Right renal cortex interstitium (tissue), 3 donors: ENCODE measurements around the gene SLC7A14. TPM values are rescaled to one million over a fixed set of nuclear protein-coding genes. Genes with fewer than 3 reads are reported as not detected.

Source experiments
- DNase-seq, 3 donors: peaks; one replicate each; pipeline ENCODE4 v3.0.0-alpha.2; 2013; ENCODE audit warnings: low read depth in 3 of 3, low spot score in 2 of 3
- polyA plus RNA-seq, 3 donors: library from polyadenylated mRNA; unstranded; fragments of 120-200 nt; gene quantifications; one replicate each; pipeline ENCODE4 v1.2.1, GENCODE V29; 2013; ENCODE audit not compliant: insufficient read length in 3 of 3

The SLC7A14 gene
- polyA plus RNA-seq, result 1 to 10 TPM; 1.2 to 2.3 (median 1.6) TPM

- DNase-seq, result no peak
Observed at GRCh38 chr3:170585937-170586310, at the start of gene SLC7A14. TSS of gene SLC7A14 (minus strand) at chr3:170586075. CDS start at chr3:170526936, 59,139 bp downstream.

DNA sequence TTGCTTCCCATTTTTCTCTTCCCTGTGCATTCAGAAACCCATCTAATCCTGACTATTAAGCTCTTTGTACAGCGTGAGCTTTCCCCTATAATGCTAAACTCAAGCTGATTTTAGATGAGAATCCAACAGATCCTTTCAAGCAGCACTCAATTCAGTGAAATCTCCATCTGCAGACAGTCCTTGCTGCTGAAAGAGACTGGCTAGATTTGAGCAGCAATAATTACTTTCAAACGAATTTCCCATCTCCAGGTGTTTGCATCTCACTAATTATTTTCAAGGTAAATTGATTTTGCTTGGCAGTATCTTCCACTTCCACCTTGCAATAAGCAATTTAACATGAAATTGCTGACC, 49.5 kb upstream of the SLC7A14 start:
- no peak for DNase-seq

DNA sequence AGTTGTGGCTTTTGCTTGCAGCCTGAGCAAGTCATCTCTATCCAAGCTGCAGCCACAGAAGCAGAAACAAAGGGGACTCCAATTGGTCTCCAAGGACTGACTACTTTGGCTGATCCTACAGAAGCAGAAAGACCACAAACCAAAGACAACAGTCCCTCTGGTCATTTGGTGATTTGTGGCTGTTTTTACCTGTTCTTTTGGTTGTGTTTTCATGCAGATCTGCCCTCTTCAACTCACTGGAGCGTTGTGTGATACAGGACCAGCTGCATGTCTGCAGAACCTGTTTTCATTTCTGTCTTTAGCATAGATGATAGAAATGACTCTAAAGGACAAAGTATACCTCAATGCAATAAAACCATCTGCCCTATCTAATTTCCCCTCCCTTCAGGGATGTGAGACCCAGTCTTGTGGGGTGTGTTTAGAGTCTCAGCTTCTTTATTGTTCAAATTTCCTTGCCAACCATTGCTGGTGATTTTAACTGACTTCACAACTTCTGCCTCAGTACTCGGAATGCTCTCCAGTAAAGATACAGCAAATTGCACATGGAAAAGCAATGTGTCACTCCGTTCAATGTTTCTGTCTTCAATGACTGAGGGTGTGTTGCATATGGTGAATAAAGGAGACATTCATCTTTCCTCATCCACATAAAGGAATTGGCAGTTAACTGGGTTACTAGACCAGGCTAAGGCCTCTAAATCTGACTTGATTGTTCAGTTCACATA, 48.9 kb upstream of the SLC7A14 start:
- no peak for DNase-seq

DNA sequence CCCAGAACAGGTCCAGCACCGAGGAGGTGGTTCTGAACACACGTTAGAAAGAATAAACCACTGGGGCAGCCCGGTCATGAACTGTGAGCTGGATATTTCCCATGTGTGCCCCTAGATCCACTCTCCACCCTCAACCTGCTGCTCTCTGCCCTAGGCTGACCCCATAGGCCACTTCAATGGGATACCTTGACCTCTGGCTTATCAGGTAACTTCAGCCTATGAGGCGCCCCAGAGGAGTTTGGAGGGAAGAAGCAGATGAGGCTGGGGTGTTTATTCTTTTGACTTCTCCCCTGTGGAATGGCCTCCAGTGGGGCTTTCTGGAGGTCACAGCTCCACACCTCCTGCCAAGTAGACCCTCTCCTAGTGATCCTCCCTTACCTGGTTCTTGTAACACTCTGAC, 47.7 kb upstream of the SLC7A14 start:
- DNase-seq, result no peak

DNA sequence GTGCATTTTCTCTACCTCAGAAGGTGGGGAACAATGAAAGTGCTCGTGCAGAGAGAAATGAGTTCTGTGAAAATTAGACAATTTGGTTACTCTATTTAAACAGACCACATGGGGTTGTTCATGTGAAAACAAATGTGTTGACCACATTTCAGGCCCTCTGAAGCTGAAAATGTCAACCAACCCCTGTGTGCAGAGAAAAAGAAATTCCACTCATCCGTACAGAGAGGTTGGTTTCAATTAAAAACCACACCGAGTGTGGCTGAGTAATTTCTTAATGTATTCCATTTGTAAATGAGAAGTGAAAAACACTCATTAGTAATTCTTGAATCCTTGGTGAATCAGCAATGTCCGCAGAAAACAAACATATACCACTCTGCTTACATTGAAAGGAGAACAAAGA, 46.9 kb upstream of the SLC7A14 start:
- no peak for DNase-seq

DNA sequence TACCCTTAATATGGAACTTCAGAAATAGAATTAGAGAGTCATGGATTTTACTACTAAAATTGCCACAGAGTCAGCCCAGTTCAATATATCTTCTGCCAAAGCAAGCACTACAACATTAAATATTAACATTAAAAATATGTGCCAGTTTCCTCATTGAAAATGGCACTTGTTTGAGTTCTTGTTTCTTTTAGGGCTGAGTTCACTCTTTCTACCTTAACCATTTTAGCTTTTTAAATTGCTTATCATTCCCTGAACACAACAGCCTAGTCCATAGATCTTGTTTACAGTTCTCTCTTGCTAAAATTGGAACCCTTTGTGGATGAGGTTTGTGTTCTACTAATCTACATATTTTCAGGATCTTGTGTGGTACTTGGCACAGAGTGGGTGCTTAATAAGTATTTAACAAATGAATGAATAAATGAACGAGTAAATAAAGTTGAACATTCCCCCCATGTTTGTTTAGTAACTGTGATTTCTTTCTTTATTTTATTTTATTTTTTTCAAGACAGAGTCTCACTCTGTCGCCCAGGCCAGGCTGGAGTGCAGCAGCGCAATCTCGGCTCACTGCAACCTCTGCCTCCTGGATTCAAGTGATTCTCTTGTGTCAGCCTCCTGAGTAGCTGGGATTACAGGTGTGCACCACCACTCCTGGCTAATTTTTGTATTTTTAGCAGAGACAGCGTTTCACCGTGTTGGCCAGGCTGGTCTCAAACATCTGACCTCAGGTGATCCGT, 46.0 kb upstream of the SLC7A14 start:
- DNase-seq, result no peak

DNA sequence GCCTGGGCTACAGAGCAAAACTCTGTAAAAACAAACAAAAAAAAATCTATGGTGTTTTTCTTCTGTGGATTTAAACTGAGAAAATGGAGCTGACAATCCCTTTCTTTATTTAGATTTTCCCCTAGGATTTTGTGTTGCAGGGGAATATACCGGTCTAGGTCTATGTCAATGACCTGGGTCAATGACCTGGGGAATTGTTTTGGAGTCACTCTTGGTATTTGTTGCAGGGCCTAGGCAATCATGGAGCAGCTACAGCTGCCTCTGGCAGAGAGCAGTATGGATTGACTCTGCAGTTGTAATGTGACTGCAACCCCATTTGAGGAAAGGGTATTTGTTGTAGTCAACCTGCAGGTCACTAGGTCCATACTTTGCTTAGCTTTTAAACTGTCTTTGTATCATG, 37.6 kb upstream of the SLC7A14 start:
- DNase-seq, result no peak

DNA sequence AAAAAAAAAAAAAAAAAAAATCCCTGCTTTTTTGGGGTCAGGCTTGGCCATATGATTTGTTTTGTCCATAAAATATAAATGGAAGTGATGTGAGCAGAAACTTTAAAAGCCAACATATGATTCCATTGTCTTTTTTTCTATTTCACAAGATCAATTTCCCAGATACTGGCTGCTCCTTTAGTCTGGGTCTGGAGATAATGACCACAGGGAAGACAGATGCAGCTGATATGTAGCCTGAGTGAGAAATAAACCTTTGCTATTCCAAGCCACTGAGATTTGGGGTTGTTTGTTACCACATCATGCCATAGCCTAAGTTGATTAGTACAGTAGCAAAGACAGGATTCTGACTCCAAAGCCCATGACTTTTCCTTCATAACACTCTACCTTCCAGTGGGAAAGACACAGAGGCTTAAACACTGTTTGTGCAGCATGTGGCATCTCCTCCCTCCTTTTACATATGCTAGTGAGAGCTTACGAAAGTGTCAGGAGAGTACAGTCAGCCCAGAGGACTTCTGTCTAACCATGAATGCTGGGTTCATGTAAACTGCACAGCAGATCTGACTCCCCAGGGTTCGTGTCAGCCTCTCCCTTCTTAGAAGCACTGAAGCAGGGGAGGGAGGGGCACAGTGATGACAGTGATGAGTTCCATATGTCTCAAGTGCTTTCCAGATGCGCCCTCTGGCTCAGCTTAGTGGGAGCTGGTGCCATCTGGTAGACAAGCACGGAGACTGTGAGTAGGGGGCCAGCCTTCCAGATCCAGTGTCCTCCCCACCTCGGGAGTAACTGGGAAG, 36.7 kb upstream of the SLC7A14 start:
- peak; percentile 69 to 80 (median 72) for DNase-seq

GRCh38 chr3:170621256-170621655, 35.4 kb upstream of the SLC7A14 start:
- no peak for DNase-seq

GRCh38 chr3:170614214-170614966, 28.5 kb upstream of the SLC7A14 start:
- no peak for DNase-seq

- DNase-seq, result no peak
Observed at GRCh38 chr3:170611751-170612150, 25.9 kb upstream of the SLC7A14 start.

DNA sequence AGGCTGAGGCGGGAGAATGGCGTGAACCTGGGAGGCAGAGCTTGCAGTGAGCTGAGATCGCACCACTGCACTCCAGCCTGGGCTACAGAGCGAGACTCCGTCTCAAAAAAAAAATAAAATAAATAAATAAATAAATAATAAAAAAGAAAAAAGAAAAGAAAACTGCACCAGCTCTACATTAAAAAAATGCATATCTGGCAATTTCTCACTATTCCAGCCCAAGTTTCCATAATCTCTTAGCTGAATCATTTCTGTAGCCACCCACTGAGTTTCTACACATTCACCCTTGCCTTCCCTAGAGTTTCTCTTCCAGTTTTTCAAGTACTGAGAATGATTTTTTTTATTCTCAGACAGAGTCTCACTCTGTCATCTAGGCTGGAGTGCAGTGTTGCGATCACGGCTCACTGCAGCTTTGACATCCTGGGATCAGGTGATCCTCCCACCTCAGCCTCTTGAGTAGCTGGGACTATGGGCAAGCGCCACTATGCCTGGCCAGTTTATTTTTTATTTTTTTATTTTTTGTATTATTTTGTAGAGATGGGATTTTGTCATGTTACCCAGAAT, 24.5 kb upstream of the SLC7A14 start:
- no peak for DNase-seq

DNA sequence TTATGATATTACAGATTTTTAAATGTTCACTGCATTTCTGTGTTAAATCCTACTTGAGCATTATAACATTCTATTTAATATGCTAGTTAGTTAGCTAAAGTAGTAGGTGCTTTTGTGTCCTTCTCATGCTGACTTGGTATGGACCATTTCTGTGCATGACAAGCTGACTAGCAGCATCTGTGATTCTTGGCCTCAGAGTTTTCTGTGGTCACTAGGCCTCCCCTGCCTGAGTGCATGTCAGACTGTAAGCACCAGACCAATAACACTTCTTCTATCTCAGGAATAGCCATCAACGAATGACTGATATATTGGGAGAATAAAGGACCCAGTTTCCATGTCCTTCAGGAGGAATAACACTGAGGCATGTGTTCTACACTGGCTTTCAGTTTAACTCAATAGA, 22.6 kb upstream of the SLC7A14 start:
- no peak for DNase-seq

GRCh38 chr3:170606675-170607074, 20.8 kb upstream of the SLC7A14 start:
- DNase-seq, result no peak

- no peak for DNase-seq
Observed at GRCh38 chr3:170605490-170605889, 19.6 kb upstream of the SLC7A14 start.

DNA sequence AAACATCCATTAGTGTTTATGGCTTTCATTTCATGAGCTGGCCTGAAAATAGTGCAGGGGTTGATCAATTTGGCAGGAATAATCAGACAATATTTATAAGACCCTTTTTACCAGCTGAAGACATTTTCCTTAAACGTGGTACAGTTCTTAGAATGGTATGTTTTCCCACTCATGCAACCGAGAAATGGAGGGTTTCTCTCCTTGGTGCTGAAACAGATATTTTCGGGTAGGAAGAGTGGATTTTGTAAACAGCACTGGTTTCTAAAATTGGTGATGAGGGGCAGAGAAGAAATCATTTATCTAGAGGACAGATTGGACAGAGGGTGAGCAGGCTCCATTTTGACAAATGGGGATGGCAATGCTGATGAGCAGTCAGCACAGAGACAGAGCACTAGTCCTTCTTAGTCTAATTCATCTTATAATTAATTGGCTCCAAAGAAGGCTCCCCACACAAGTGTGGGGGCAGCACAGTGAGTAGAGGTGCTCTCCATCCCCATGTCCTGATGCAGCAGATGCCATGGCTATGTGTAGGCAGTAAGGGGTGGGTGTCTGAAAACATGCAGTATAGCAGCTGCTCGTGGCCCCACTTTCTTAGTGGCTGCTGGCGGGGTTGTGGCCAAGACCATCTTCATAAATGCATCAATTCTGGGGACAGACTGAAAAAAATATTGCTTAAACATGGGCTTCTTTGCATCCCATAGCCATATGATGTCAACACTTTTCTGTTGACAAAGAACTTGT, 18.1 kb upstream of the SLC7A14 start:
- DNase-seq, result no peak

DNA sequence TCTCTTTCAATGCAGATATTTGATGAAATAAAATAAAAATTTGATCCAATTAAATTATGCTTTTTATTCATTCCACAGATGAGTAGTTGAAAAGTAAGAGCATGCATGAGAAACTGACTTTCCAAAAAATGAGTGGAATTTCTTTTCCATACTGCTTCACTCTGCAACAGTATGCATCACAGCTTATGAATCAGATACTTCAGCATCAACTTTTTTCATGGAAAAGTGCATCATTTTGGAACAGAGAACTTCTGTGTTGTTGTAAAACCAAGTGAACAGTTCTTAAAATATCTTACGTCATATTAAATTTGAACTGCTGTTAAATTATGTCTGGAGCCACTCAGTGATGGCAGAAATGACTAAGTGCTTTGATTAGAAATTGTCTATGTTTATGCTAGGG, 16.7 kb upstream of the SLC7A14 start:
- no peak for DNase-seq

DNA sequence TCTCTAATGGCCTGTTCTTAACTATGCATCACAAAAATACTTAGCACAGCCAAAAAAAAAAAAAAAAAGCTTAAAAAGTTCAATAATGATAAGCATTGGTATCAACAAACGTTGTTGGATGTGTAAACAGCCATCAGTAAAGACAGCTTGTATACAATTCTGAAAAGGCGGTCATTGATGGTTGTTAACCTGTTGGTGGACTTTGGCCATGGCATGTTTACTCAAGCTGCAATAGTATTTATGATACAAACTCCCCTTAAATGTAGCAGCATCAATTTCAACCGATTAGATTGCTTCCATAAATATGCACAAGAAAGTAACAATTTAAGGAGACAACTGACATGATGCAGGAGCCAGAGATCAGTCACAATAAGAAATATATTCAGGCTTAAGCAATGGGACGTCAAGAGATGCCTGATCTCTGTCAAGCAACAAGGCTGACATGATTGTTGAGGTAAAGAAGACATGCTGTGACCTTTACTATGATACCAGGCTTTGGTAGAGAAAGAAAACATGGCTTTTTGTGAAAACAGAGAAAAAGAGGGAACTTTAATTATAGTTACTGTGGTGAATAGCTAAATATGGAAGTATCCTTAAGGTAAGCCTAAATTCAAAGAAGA, 14.2 kb upstream of the SLC7A14 start:
- DNase-seq, result no peak

GRCh38 chr3:170599091-170599490, 13.2 kb upstream of the SLC7A14 start:
- DNase-seq, result no peak
